Hematopoietic multipotent progenitor cell treated with erythropoietin and hydrocortisone succinate and interleukin-3 and kit ligand, for 17 days (in vitro differentiated cells): ENCODE results near the gene COX7B2.

ENCODE experiments used
- DNase-seq: peaks from one replicate; pipeline ENCODE4 v3.0.0-alpha.2; 2015; ENCODE audit warnings: low spot score

Gene COX7B2

GRCh38 chr4:46717950-46718349, 191.1 kb downstream of the COX7B2 start:
- DNase-seq: no peak

GRCh38 chr4:46715468-46715867, 193.6 kb downstream of the COX7B2 start:
- no peak for DNase-seq

- DNase-seq: no peak
Measured at GRCh38 chr4:46698891-46699290, 210.2 kb downstream of the COX7B2 start.
